ENCODE measurements around the gene FERMT1. TPM values are rescaled to one million over a fixed set of nuclear protein-coding genes. Genes with fewer than 3 reads are reported as not detected.

The FERMT1 gene
- total RNA-seq, 1 experiment from 2014 or later, result 30.1 TPM

- DNase-seq, result no peak
- BruUV-seq (replicated peaks), result no TSS peak
- no peak for TF ChIP-seq CTCF (IDR thresholded peaks at IDR 0.05; ENCODE audit: insufficient read depth in 1 of 2, low read depth in 1 of 2, low read length in 1 of 2, severe bottlenecking in 1 of 2, unreplicated experiment in 1 of 2)
- Mint-ChIP-seq H3K9me3 (ENCODE audit: unreplicated experiment) (no peaks in the 10 kb centered on the region), H3K4me3 (ENCODE audit: unreplicated experiment) (no peak overlapping the region), H3K27me3 (ENCODE audit: insufficient read depth, unreplicated experiment) (no peaks in the 10 kb centered on the region), H3K4me1 (ENCODE audit: low read depth, unreplicated experiment) (peaks cover 6% of the 10 kb centered on the region), H3K27ac (ENCODE audit: unreplicated experiment) (no peak overlapping the region), H3K36me3 (ENCODE audit: insufficient read depth, unreplicated experiment) (peaks cover 64% of the 10 kb centered on the region)
- Histone ChIP-seq H3K4me1 (no peaks in the 10 kb centered on the region), H3K9me3 (no peaks in the 10 kb centered on the region), H3K4me3 (ENCODE audit: low read depth, low read length) (no peak overlapping the region), H3K27me3 (replicated peaks; ENCODE audit: control insufficient read depth, insufficient read depth, low read length) (no peaks in the 10 kb centered on the region), H3K36me3 (ENCODE audit: control insufficient read depth, insufficient read depth, low read length) (peaks cover 5% of the 10 kb centered on the region; the same call in 1 of the 2 replicates)
- intact Hi-C loops (cut with micrococcal nuclease; ENCODE audit: unreplicated experiment), result no loop called here
- ChIA-PET CTCF (no interaction called here), POLR2A (no interaction called here)
These were observed 92.3 kb downstream of the FERMT1 start for GRCh38 chr20:6030453-6031080.

GRCh38 chr20:6029538-6029937 is 93.3 kb downstream of the FERMT1 start:
- no TSS peak for BruUV-seq (replicated peaks)
- H3K27ac Mint-ChIP-seq (ENCODE audit: unreplicated experiment), result no peak overlapping the region
- H3K4me1 Mint-ChIP-seq (ENCODE audit: low read depth, unreplicated experiment), result peaks cover 2% of the 10 kb centered on the region
- no peak for DNase-seq
- no peaks in the 10 kb centered on the region for H3K4me1 ChIP-seq
- ChIA-PET CTCF (interaction anchor here (0.7 kb wide), 1 partner anchor 44 kb away, joined by 3 read pairs; no protein-coding TSS in a partner anchor), POLR2A (interaction anchor here (0.6 kb wide), 1 partner anchor 74 kb away, joined by 4 read pairs; no protein-coding TSS in a partner anchor)
- peaks cover 69% of the 10 kb centered on the region for H3K36me3 Mint-ChIP-seq (ENCODE audit: insufficient read depth, unreplicated experiment)
- H3K36me3 ChIP-seq (ENCODE audit: control insufficient read depth, insufficient read depth, low read length), result peaks cover 7% of the 10 kb centered on the region
- H3K4me3 Mint-ChIP-seq (ENCODE audit: unreplicated experiment), result no peak overlapping the region
- H3K27me3 Mint-ChIP-seq (ENCODE audit: insufficient read depth, unreplicated experiment), result no peaks in the 10 kb centered on the region
- intact Hi-C loops (cut with micrococcal nuclease; ENCODE audit: unreplicated experiment), result no loop called here
- no peak for TF ChIP-seq CTCF (IDR thresholded peaks at IDR 0.05; ENCODE audit: insufficient read depth in 1 of 2, low read depth in 1 of 2, low read length in 1 of 2, severe bottlenecking in 1 of 2, unreplicated experiment in 1 of 2)
- H3K9me3 ChIP-seq, result no peaks in the 10 kb centered on the region
- H3K27me3 ChIP-seq (replicated peaks; ENCODE audit: control insufficient read depth, insufficient read depth, low read length), result no peaks in the 10 kb centered on the region
- no peaks in the 10 kb centered on the region for H3K9me3 Mint-ChIP-seq (ENCODE audit: unreplicated experiment)
- no peak overlapping the region for H3K4me3 ChIP-seq (ENCODE audit: low read depth, low read length)

GRCh38 chr20:6028818-6029217 is 94.0 kb downstream of the FERMT1 start:
- H3K9me3 ChIP-seq, result no peaks in the 10 kb centered on the region
- Mint-ChIP-seq H3K4me3 (ENCODE audit: unreplicated experiment) (no peak overlapping the region), H3K36me3 (ENCODE audit: insufficient read depth, unreplicated experiment) (peaks cover 69% of the 10 kb centered on the region), H3K9me3 (ENCODE audit: unreplicated experiment) (no peaks in the 10 kb centered on the region), H3K27ac (ENCODE audit: unreplicated experiment) (no peak overlapping the region), H3K27me3 (ENCODE audit: insufficient read depth, unreplicated experiment) (no peaks in the 10 kb centered on the region), H3K4me1 (ENCODE audit: low read depth, unreplicated experiment) (no peaks in the 10 kb centered on the region)
- H3K4me1 ChIP-seq, result no peaks in the 10 kb centered on the region
- no peak for DNase-seq
- no peak overlapping the region for H3K4me3 ChIP-seq (ENCODE audit: low read depth, low read length)
- intact Hi-C loops (cut with micrococcal nuclease; ENCODE audit: unreplicated experiment), result no loop called here
- no peaks in the 10 kb centered on the region for H3K27me3 ChIP-seq (replicated peaks; ENCODE audit: control insufficient read depth, insufficient read depth, low read length)
- no TSS peak for BruUV-seq (replicated peaks)
- H3K36me3 ChIP-seq (ENCODE audit: control insufficient read depth, insufficient read depth, low read length), result peaks cover 7% of the 10 kb centered on the region
- no peak for TF ChIP-seq CTCF (IDR thresholded peaks at IDR 0.05; ENCODE audit: insufficient read depth in 1 of 2, low read depth in 1 of 2, low read length in 1 of 2, severe bottlenecking in 1 of 2, unreplicated experiment in 1 of 2)
- CTCF ChIA-PET, result no interaction called here
- POLR2A ChIA-PET, result interaction anchor here (0.6 kb wide), 1 partner anchor 73 kb away, joined by 4 read pairs; no protein-coding TSS in a partner anchor
